GM12874 (cell line): Measurements from ENCODE around the gene CCDC12.

Experiments
- CTCF ChIP-seq: IDR thresholded peaks from 2 replicates; pipeline ENCODE4 v1.5.1; 2011; ENCODE audit warnings: low read depth, mild to moderate bottlenecking, control low read depth, low read length, moderate library complexity; ENCODE audit not compliant: insufficient read depth

Gene CCDC12

GRCh38 chr3:46909535-46910161, 66.9 kb downstream of the CCDC12 start:
- peak; percentile 85 for TF ChIP-seq CTCF

GRCh38 chr3:46908986-46909534, 67.5 kb downstream of the CCDC12 start:
- no peak for TF ChIP-seq CTCF

GRCh38 chr3:46908294-46908985, 68.1 kb downstream of the CCDC12 start:
- TF ChIP-seq CTCF = no peak

GRCh38 chr3:46907960-46908293, 68.6 kb downstream of the CCDC12 start:
- TF ChIP-seq CTCF = no peak

- TF ChIP-seq CTCF = no peak
Measured at GRCh38 chr3:46907271-46907670, 69.3 kb downstream of the CCDC12 start.

GRCh38 chr3:46906471-46907058, 70.0 kb downstream of the CCDC12 start:
- TF ChIP-seq CTCF = no peak

GRCh38 chr3:46905661-46906451, 70.7 kb downstream of the CCDC12 start:
- no peak for TF ChIP-seq CTCF
